ENCODE measurements around the gene KRTAP4-12. TPM values are rescaled to one million over a fixed set of nuclear protein-coding genes. Genes with fewer than 3 reads are reported as not detected.
"Not testable (repeated sequence)": the region's sequence is repeated elsewhere in the genome, so short reads cannot be mapped to it uniquely, and the experiment has no call there.

Gene KRTAP4-12
- total RNA-seq, 1 donor from 2014 or later: not detected

DNA sequence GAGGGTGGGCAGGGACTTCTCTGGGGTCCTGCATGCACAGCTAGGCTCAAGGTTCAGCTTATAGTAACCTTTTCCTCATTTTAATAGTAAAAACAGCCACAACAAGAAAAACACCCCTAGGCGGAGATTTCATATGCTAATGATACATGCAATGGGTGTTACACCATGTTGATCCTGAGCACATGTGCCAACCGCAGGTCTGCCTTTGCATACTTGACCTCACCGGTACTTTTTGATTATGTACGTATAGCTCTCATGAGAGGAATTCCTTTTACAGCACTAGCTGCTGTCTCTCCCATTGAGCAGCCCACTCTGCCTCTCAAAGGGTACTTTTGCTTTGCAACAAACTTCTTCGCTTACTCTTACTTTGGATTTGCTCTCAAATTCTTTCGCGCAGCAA is 27.9 kb downstream of the KRTAP4-12 start:
- DNase-seq (ENCODE audit: low read depth in 2 of 2): no peak

- not testable (repeated sequence) for DNase-seq (ENCODE audit: low read depth in 2 of 2)
Measured at GRCh38 chr17:41088760-41089352, 35.1 kb downstream of the KRTAP4-12 start.

- DNase-seq (ENCODE audit: low read depth in 2 of 2): not testable (repeated sequence)
Measured at GRCh38 chr17:41084100-41084856, 39.7 kb downstream of the KRTAP4-12 start, which contains the start of gene KRTAP4-7. Gene KRTAP4-7 (plus strand): TSS chr17:41084150. CDS start chr17:41084207, 57 bp downstream.

DNA sequence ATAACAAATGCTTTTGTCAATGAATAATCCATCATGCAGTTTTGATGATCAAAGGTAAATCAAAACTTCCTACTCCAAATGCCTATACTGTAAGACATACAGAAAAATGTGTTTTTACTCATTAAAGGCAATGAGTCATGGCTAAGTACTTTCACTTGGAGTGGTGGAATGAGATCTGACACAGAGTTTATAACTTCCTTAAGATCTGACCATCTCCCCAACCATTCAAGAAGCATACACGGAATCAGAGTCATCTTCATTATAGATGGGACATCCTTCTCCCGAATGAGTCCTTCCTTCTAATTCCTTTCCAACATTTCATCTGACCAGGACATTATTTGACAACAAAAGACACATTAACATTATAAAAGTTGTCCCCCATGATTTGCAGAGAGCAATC is 40.6 kb downstream of the KRTAP4-12 start:
- not testable (repeated sequence) for DNase-seq (ENCODE audit: low read depth in 2 of 2)

DNA sequence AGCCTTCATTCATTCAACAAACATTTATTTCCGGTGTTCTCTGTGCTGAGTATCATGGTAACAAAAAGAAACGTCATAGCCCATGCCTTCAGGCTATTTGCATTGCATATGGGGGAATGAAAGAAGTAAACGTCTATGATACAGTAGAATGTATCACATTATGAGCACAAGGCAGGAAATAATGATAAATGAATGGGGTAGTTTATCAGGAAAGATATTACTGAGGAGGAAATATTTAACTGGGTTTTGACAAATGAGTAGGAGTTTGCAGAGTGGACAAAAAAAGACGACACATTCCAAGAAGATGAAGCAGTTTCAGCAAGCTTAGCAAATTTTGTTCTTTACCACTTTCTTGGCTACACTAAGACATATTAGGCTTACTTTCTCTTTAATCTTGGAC is 41.4 kb downstream of the KRTAP4-12 start:
- no peak for DNase-seq (ENCODE audit: low read depth in 2 of 2)

GRCh38 chr17:41076788-41077187 is 47.2 kb downstream of the KRTAP4-12 start:
- no peak for DNase-seq (ENCODE audit: low read depth in 2 of 2)

- no peak for DNase-seq (ENCODE audit: low read depth in 2 of 2)
Measured at GRCh38 chr17:41073676-41074075, 50.3 kb downstream of the KRTAP4-12 start.

Other genes with a start within 250 kb of the KRTAP4-12 start
- gene KRT20, start 238.9 kb downstream of the KRTAP4-12 start, total RNA-seq: not detected in 2 replicates
- gene KRT23, start 186.5 kb downstream of the KRTAP4-12 start, total RNA-seq: 2.1 TPM in 1 of 2 replicates, not detected in the other
- not detected in 2 replicates for gene KRT39, start 157.2 kb downstream of the KRTAP4-12 start, total RNA-seq
- gene KRT40, start 139.9 kb downstream of the KRTAP4-12 start, total RNA-seq: not detected in 2 replicates
- not detected in 2 replicates for gene KRTAP3-3, start 130.0 kb downstream of the KRTAP4-12 start, total RNA-seq
- not detected in 2 replicates for gene KRTAP3-2, start 124.3 kb downstream of the KRTAP4-12 start, total RNA-seq
- gene KRTAP3-1, start 115.1 kb downstream of the KRTAP4-12 start, total RNA-seq: not detected in 2 replicates
- gene KRTAP1-5, start 97.0 kb downstream of the KRTAP4-12 start, total RNA-seq: not detected in 2 replicates
- gene KRTAP1-4, start 94.0 kb downstream of the KRTAP4-12 start, total RNA-seq: not detected in 2 replicates
- gene KRTAP1-3, start 89.3 kb downstream of the KRTAP4-12 start, total RNA-seq: not detected in 2 replicates
- not detected in 2 replicates for gene KRTAP1-1, start 82.7 kb downstream of the KRTAP4-12 start, total RNA-seq
- gene KRTAP2-1, start 76.9 kb downstream of the KRTAP4-12 start, total RNA-seq: not detected in 2 replicates
- not detected in 2 replicates for gene KRTAP2-2, start 69.0 kb downstream of the KRTAP4-12 start, total RNA-seq
- gene KRTAP2-3, start 64.1 kb downstream of the KRTAP4-12 start, total RNA-seq: not detected in 2 replicates
- gene KRTAP2-4, start 58.3 kb downstream of the KRTAP4-12 start, total RNA-seq: not detected in 2 replicates
- not detected in 2 replicates for gene KRTAP4-7, start 40.0 kb downstream of the KRTAP4-12 start, total RNA-seq
- gene KRTAP4-8, start 26.0 kb downstream of the KRTAP4-12 start, total RNA-seq: not detected in 2 replicates
- gene KRTAP4-16, start 22.0 kb downstream of the KRTAP4-12 start, total RNA-seq: not detected in 2 replicates
- gene KRTAP4-9, start 18.8 kb downstream of the KRTAP4-12 start, total RNA-seq: not detected in 2 replicates
- gene KRTAP4-11, start 5.8 kb downstream of the KRTAP4-12 start, total RNA-seq: not detected in 2 replicates
- gene KRTAP4-6, start 16.4 kb upstream of the KRTAP4-12 start, total RNA-seq: not detected in 2 replicates
- not detected in 2 replicates for gene KRTAP4-5, start 25.6 kb upstream of the KRTAP4-12 start, total RNA-seq
- gene KRTAP4-4, start 36.6 kb upstream of the KRTAP4-12 start, total RNA-seq: not detected in 2 replicates
- not detected in 2 replicates for gene KRTAP4-3, start 44.0 kb upstream of the KRTAP4-12 start, total RNA-seq
- gene KRTAP4-2, start 54.0 kb upstream of the KRTAP4-12 start, total RNA-seq: not detected in 2 replicates
- gene KRTAP4-1, start 60.7 kb upstream of the KRTAP4-12 start, total RNA-seq: not detected in 2 replicates
- not detected in 2 replicates for gene KRTAP9-1, start 65.7 kb upstream of the KRTAP4-12 start, total RNA-seq
- gene KRTAP9-2, start 102.5 kb upstream of the KRTAP4-12 start, total RNA-seq: not detected in 2 replicates
- not detected in 2 replicates for gene KRTAP9-3, start 108.3 kb upstream of the KRTAP4-12 start, total RNA-seq
- not detected in 2 replicates for gene KRTAP9-8, start 113.8 kb upstream of the KRTAP4-12 start, total RNA-seq
- not detected in 2 replicates for gene KRTAP9-4, start 125.5 kb upstream of the KRTAP4-12 start, total RNA-seq
- not detected in 2 replicates for gene KRTAP9-9, start 131.2 kb upstream of the KRTAP4-12 start, total RNA-seq
- not detected in 2 replicates for gene KRTAP9-6, start 141.2 kb upstream of the KRTAP4-12 start, total RNA-seq
- gene KRTAP9-7, start 151.5 kb upstream of the KRTAP4-12 start, total RNA-seq: not detected in 2 replicates
- gene KRTAP29-1, start 178.7 kb upstream of the KRTAP4-12 start, total RNA-seq: not detected in 2 replicates
- gene KRTAP16-1, start 185.1 kb upstream of the KRTAP4-12 start, total RNA-seq: not detected in 2 replicates
- gene KRTAP17-1, start 191.5 kb upstream of the KRTAP4-12 start, total RNA-seq: not detected in 2 replicates
- not detected in 2 replicates for gene KRT33A, start 226.6 kb upstream of the KRTAP4-12 start, total RNA-seq
- gene KRT33B, start 245.6 kb upstream of the KRTAP4-12 start, total RNA-seq: not detected in 2 replicates

Data from dermis microvascular lymphatic vessel endothelial cell (primary cell).